Measurements from ENCODE around the gene HOXD13.

Gene HOXD13

GRCh38 chr2:176105078-176105729, 12.7 kb downstream of the HOXD13 start:
- DNase-seq (ENCODE audit: low read depth in 2 of 2), result no peak

DNA sequence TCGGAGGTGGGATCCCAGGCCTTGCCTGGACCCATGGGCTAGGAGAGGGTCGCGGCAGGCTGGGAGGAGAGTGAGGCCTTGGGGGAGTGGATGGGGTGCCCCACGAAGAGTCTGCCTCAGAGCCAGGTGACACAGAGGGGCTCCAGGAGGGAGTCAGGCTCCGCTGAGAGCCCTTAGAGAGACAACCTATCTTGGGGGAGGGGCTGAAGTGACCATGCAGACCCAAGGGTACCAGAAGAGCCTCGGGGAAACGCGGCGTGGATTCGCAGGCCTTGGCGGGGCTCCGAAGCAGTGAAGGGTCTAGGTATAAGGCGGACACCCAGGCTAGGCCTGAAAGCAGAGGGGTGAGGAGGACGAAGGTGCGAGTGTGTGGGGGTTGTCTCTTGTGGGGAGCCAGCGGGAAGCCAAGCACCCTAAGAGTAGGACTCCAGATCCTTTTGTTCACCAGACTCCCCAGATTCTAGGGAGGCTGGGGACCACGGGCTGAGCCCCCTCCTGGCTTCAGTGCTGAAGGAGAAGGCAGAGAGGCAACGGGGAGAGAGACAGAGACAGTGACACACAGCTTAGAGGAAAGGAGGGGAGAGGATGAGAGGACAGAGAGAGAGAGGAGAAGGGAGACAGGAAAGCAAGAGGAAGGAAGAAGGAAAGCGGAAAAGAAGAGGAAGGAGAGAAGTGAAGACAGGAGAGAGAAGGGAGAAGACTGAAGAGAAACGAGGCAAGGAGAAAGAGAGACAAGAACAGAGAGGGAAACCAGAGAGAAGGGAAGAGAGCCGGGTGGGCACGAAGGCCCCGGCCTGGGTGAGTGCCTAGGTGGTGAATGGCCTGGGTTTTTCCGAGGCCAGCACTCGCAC, 13.4 kb downstream of the HOXD13 start:
- no peak for DNase-seq (ENCODE audit: low read depth in 2 of 2)

DNA sequence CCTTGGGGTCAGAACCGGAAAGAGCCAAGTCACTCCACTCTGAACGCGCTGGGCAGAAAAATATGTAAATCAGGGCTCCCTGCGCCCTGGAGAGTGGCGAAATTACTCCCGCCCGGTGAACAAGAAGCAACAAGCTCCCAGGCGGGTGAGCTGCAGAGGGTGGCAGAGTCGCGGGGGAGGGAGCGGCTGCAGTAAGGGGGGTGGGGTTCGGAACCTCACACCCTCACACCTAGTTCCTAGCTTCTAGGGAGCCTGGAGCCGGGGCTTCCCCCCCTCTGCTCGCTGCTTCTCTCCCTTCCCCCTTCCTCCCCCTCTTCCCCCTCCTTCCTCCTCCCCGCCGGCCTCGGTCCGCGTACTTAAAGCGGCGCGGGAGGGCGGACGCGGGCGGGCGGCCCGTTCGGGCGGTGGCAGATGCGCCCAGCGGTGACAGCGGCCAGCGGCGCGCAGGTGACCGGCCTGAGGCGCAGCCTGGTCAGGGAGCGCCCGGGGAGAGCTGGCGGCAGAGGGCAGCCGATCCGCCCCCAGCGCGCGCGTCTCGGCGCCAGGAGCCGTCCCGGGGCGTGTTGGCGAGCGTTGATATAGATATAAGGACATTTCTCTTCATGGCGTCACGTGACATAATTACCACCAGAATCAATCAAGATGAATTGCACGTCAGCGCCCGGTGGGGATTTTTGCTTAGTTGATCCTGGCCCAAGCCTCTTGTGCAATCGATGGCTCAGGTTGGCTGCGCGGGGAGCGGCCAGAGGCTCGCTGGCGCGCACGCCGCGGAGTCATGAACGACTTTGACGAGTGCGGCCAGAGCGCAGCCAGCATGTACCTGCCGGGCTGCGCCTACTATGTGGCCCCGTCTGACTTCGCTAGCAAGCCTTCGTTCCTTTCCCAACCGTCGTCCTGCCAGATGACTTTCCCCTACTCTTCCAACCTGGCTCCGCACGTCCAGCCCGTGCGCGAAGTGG, 14.3 kb downstream of the HOXD13 start, which contains the start of gene HOXD11:
Gene HOXD11, plus strand, starts transcription at position 700 of the 959 bp plus-strand sequence. Its CDS starts 76 bp downstream, at position 776.
- no peak for DNase-seq (ENCODE audit: low read depth in 2 of 2)

GRCh38 chr2:176107731-176108181, 15.2 kb downstream of the HOXD13 start:
- DNase-seq (ENCODE audit: low read depth in 2 of 2), result no peak

GRCh38 chr2:176109192-176109901, 16.8 kb downstream of the HOXD13 start:
- no peak for DNase-seq (ENCODE audit: low read depth in 2 of 2)

DNA sequence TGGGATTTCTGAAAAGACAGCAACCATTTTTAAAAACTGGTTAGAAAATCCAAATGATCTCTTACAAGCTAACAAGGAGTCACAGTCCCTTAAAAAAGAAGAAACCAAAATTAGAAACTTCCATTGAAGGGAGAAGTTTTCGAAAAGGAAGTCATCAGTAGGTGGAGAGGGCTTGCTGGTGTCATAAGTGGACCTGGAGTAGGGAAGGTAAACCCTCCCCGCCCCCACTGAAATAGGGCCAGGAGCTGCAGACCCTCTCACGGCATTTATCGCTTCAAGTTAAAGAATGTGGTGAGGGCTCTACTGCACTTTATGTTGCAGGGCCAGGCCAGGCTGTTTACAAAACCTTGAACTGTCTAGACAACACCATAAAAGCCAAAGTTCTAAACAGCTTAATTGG, 17.4 kb downstream of the HOXD13 start:
- no peak for DNase-seq (ENCODE audit: low read depth in 2 of 2)

- no peak for DNase-seq (ENCODE audit: low read depth in 2 of 2)
These were observed 18.1 kb downstream of the HOXD13 start for GRCh38 chr2:176110415-176111308.

- DNase-seq (ENCODE audit: low read depth in 2 of 2), result no peak
These were observed 18.8 kb downstream of the HOXD13 start for GRCh38 chr2:176111309-176111663.

DNA sequence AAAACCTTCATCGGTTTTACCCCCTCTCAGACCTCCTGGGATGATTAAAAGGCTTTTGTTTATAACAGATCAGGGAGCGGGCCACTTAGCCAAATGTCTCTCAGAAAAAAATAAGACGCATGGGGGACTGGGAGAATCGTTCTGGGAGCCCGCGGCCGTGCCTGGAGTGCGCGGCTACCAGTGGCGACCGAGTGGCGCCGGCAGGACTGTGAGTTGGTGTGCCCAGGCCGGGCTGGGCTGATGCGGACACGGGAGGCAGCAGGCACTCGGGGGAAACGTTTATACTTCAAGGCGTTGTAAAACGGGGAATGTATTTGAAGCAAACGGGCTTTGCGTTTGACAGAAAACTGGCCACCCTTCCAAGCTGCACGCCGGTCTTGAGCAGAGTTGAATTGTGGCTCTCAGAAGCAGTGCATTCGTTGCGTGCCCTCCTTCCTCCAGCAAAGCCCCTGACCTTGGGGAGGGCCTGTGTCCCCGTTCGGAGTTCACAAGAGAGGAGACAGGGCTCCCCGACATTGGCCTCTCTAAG, 19.4 kb downstream of the HOXD13 start:
- DNase-seq (ENCODE audit: low read depth in 2 of 2), result no peak

GRCh38 chr2:176112375-176113302, 20.1 kb downstream of the HOXD13 start:
- DNase-seq (ENCODE audit: low read depth in 2 of 2), result no peak

- no peak for DNase-seq (ENCODE audit: low read depth in 2 of 2)
These were observed 21.8 kb downstream of the HOXD13 start for GRCh38 chr2:176114120-176114929.

- DNase-seq (ENCODE audit: low read depth in 2 of 2), result no peak
These were observed 22.6 kb downstream of the HOXD13 start for GRCh38 chr2:176114930-176115625.

GRCh38 chr2:176115883-176116813, 23.6 kb downstream of the HOXD13 start, which contains the start of gene HOXD10:
TSS of gene HOXD10 (plus strand) at chr2:176116778. CDS start at chr2:176116834, 56 bp downstream.
- no peak for DNase-seq (ENCODE audit: low read depth in 2 of 2)

DNA sequence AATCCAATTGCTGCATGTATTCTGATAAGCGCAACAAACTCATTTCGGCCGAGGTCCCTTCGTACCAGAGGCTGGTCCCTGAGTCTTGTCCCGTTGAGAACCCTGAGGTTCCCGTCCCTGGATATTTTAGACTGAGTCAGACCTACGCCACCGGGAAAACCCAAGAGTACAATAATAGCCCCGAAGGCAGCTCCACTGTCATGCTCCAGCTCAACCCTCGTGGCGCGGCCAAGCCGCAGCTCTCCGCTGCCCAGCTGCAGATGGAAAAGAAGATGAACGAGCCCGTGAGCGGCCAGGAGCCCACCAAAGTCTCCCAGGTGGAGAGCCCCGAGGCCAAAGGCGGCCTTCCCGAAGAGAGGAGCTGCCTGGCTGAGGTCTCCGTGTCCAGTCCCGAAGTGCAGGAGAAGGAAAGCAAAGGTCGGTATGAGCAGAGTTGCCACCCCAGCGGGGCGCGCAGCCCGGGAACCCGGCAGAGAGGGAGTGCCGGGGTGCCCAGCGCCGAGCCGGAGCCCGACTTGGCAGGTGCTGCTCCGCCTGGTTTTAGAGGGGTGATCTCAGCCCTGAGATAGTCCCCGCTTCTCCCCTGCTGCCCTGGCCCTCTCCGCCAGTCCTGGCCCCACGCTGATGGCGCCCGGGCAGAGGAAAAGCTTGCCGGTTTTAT, 24.8 kb downstream of the HOXD13 start:
- DNase-seq (ENCODE audit: low read depth in 2 of 2), result no peak

- no peak for DNase-seq (ENCODE audit: low read depth in 2 of 2)
These were observed 25.4 kb downstream of the HOXD13 start for GRCh38 chr2:176117823-176118371.

Measured in stimulated activated CD8-positive, alpha-beta memory T cell treated with anti-CD3 and anti-CD28 coated beads, Interleukin-15, amount 100 ng/mL, for 4 hours (primary cell).